Islet precursor cell (in vitro differentiated cells): Measurements from ENCODE around the gene DDX23.

Experiments
- DNase-seq: peaks from one replicate; pipeline ENCODE4 v3.0.0-alpha.2; 2018

Gene DDX23

DNA sequence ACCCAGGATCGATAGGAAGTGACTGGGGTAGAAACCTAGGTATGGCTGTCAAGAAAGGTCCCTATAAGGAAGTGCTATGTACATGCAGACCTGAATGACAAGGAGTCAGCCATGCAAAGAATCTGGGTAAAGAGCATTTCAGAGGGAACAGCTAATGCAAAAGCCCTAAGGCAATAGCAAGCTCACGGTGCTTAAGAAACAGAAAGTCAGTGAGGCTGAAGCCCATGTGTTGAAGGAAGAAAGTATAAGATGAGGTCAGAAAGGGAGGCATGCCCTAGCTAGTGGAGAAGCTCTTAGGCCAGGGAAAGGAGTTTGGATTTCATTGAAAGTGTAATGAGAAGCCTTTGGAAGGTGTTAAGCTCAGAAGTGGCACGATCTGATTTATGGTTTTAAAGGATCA lies 57.1 kb downstream of the DDX23 start:
- DNase-seq, result peak; percentile 96

DNA sequence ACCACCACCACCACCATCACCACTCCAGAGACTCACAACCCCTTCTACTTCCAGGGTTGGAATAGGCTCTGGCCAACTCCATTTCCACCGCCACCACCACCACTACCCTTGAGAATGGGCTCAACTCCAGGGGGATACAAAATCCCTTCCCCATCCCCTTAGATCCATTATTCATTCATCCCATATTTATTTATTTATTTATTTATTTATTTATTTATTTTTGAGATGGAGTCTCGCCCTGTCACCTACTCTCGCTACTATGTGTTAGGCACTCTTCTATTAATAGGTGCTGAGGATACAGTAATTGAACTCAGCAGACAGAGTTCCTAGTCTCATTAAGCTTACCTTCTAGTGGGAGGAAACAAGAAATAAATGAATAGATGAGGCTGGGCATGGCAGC lies 58.3 kb downstream of the DDX23 start:
- no peak for DNase-seq

DNA sequence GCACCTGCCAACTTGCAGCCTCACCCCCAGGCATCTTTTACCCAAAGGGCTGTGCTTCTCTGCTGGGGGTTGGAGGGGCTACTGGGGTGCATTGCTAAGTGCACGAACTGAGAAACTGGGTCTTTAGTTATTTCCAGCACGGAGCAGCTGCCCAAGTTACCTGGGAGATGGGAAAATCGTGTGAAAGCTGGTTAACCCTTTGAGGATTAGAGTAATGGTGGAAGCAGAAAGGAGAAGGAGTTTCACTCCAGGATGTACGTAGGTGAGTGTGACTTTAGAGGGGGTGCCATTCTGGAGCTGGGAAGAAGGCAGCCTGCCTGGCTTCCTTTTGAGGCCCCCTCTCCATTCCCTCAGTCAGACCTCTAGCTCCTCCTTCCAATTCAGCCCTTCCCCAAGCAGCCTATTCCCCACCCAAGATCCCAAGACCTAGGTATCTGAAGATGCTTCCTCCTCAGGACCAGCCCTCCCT lies 62.1 kb downstream of the DDX23 start:
- no peak for DNase-seq

DNA sequence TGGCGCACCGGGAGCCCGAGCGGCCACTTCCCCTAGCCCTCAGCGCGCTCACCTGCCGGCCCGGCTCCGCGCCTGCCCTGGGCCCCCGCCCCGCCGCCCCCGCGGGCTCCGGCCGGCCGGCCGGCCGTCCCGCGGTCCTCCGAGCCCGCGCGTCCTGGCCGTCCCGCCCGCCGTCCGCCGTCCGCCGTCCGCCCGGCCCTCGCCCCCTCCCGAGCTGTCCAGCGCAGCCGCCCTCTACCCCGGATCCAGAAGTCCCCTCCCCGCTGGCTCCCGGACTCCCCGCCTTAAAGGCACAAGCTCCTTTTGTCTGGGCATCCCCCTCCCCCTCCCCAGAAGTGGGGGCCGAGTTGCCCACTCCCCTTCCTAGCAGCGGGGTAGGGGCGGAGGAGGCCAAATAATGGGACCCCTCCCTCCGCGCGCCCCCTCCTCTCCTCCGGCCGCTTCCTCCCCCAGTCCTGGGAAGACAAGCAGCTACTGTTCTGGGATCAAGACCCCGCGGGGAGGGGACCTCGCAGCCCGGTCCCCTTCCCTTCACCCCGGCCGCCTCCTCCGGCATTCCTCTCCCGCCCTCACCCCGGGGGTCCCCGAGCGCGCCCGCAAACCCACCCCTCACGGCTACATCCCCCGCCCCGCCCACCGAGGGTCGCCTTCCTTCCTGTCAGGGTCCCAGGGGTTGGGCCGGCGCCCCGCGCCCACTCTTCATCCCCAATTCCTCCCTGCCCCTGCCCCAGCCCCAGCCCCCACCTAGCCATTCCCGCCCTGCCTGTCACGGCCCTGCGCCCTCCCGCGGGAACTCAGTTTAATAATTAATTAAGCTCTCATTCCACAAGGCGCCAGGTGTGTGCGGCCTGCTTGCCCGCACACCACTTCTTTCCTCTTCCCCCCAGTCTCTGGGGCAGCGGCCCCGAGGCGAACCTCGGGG lies 62.8 kb downstream of the DDX23 start, which contains the start of gene ADCY6:
Gene ADCY6 (minus strand): TSS at position 236 of the 922 bp plus-strand sequence. CDS start 5,655 bp downstream, outside the sequence.
- peak; percentile 91 for DNase-seq

DNA sequence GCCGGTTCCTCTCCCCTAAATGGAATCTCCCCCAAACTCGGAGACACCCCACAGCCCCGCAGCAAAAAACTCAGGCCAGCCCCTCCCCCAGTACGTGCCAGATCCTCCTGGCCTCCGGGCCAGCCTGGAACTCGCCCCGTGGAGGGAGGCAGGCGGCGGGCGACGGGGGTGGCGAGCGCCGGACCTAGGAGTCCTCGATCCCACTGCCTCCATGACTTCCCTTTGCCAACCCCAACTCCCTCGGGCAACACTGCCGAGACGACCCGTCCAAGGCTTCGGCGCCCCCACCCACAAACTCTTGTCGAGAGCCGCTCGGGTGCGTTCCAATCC lies 63.5 kb downstream of the DDX23 start:
- DNase-seq, result no peak

DNA sequence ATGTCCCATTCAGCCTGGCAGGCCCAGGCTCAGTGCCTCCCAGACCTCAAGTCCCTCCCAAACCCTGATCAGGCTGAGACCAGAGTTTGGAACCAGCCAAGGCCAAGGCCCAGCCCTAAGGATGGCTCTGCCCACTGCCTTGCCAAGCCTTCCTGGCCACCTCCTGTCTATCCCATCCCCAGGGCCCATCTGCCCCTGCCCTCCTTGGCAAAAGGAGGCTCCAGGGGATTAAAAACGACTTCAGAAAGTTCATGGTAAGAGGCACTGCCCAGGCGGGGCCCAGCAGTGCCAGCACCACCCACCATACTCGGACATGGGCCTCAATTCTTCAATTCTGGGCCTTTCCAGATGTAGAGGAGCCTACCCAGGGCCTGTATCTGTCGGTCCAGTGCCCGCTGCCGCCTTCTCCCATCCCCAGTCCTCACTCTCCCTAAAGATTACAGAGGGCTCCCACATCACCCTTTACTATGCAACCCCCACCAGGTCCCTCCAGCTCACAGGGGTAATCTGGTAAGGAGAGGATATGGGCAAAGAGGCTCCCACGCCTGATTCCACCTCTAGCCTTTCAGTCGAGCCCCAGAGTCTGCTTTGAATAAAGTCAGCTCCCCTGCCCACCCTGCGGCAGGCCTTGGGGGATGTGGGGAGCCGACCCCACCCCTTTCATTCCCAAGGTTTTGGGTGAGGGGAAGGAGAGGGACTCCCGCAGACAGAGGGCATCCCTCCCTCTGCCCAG lies 64.0 kb downstream of the DDX23 start:
- DNase-seq, result peak; percentile 57

DNA sequence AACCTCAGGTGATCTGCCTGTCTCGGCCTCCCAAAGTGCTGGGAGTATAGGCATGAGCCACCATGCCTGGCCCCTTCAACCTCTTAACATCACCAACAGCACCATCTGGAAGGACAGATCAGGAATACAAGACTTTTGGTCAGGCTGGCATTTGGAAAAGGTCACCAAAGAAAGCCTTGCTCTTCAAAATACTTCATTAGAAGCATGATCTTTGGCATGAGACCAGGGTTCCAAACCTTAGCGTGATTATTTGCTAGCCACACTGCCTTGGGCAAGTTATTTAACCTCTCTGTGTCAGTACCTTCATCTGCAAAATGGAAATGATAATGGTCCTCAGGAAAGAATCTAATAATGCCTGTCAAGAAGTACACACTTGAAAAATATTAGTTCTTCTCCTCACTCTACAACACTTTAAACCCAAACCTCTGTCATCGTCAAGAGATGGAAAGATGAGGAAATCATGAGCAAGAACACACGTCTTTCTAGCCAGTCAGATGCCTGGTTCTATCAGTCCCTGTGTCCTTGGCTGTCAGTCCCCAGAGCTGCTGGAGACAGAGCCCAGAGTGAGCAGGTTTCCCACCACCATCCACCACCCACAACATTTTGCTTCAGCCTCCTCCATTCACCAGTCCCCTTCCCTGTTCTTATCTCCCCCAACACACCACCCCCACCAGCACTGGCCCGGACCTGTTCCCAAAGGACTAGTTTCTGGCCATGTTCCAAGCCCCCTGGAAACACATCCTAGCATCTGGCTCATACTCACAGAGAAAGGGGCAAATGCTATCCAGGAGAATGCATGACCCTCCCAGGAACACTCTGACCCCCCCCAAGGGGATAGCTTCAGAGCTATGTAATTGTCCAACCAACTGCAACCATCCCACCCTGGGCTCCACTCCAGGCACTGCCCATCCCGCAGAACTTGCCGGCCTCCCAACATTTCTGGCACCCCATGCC lies 65.1 kb downstream of the DDX23 start:
- no peak for DNase-seq

DNA sequence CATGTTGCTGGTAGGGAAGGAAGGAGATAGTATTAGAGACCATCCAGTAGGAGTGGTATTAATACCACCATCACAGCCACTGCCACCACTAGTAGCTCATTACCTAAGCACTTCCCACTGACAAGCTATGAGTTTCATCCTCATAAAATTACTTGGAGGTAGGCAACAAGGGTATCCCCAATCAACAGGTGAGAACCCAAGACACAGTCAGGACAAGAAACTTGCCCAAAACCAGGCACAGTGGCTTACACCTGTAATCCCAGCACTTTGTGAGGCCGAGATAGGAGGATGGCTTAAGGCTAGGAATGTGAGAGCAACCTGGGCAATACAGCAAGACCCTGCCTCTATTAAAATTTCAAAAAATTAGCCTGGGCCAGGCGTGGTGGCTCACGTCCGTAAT lies 68.5 kb downstream of the DDX23 start:
- peak; percentile 38 for DNase-seq

DNA sequence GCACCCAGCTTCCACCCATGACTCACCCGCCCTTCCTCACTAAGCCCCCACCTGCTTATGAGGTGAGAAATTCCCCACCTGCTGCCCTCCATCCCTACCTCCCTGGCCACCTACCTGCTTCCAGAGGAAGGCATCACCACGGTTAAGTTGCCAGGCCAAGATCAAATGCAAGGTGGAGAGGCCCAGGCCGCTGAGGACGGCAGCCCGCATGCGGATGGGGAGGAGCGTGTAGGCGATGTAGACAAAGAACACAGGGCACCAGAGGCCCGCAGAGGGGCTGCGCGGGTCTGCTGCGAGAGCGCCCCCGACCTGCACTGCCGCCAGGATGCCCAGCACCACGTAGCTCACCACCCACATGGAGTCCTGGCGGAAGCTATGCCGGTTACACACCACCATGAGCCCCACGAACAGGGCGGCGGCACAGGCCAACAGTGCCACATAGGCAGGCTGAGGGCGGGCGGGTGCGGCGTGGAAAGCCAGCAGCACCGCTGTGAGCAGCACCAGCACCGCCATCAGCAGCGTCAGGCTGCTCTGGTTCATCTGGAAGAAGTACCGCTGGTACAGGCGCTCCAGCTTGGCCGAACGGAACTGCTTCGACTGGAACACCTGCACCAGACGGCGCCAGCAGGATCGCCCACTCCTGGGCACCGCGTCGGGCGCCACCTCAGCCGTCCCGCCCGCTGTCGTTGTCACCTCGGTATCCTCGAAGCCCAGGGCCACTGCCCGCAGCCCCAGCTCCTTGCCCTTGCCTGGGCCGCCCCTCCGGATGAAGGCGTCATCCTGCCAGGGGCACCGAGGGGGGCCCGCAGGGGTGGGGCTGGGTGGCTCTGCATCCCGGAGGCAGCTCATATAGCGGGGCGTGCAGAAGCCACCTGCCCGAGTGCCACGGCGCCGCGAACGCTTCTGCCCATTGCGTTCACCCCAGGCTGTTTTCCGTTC lies 69.2 kb downstream of the DDX23 start:
- peak; percentile 57 for DNase-seq

DNA sequence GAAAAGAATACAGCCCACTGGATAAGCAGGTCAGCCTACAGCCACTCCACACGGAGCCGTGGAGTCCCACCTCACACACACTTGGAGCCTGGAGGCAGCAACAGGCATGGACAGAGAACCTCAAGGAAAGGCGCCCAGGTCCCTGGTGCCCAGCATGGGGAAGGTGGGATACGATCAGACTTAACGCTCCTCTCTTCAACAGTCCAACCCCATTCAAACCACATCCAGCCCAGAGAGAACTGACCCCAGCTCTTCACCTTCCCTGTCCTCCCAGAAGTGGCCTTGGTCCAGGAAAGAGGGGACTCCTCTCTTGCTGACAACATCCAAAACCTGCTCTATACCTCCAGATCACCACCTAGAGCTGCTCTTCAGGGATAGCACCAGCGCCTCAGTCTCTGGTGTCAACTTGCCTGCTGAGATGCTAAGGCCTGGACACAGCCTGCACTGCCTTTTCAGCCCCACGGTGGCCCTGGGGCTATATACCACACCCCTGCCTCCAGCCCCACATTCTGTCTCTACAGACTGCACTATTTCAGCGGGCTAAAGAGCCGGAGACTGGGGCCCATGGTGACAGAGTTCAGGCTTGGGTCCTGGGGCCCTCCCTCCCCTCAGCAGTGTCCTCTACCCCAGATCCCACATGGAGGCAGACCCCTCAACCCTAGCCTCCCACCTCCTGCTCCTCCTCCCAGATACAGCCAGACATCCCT lies 70.1 kb downstream of the DDX23 start:
- DNase-seq, result peak; percentile 56

DNA sequence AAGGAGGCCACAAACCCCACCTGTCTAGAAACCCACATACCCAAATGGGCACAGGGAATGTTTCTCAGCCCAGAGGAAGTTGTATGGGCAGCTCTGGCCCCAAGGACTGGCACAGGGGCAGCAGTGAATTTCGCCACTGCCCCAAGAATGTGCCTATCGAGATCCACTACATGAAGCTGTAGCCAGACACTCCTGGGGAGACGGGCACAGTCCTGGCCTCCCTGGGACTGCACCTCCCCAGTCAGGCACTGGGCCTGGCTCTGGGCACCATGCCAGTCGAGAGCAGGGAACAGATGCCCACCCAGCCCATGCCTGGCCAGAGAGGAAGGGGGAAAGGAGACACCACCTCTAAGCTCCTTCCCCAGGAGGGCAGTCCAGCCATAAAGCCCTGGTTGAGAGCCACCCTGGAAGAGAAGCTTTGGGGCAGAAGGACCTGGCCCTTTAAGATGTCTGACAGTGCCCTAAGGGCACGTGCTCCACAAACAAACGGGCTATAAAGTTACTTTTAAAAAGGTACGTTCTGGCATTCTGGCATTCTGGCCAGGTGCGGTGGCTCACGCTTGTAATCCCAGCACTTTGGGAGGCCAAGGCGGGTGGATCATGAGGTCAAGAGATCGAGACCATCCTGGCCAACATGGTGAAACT lies 71.5 kb downstream of the DDX23 start:
- DNase-seq, result no peak

DNA sequence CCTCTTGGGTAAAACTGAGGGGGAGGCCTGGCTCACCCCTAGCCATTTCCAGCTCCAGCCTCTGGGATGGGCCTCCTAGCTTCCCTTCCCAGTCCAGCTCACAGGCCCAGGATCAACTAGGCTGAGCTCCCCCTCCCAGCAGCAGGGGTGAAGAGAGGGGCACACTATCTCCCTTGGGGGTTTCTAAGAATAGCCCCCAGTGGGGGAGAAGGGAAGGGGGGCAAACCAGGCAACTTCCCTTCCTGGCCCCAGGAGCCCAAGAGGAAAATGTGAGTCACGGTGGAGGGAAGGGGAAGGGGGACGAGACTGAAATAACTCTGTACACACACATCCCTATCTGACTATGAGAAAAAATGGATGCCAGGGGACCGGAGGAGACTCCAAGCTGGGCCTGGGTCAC lies 72.1 kb downstream of the DDX23 start:
- no peak for DNase-seq
